Erythroblast (primary cell): ENCODE results near the gene FIBIN.

Source experiments
- GATA1 ChIP-seq: IDR thresholded peaks from 2 replicates; pipeline ENCODE4 v1.6.1; 2011; ENCODE audit warnings: low read depth, mild to moderate bottlenecking, control low read depth, low read length, moderate library complexity
- POLR2A ChIP-seq: IDR thresholded peaks from 2 replicates; pipeline ENCODE4 v1.6.1; 2011; ENCODE audit warnings: mild to moderate bottlenecking, low read length

DNA sequence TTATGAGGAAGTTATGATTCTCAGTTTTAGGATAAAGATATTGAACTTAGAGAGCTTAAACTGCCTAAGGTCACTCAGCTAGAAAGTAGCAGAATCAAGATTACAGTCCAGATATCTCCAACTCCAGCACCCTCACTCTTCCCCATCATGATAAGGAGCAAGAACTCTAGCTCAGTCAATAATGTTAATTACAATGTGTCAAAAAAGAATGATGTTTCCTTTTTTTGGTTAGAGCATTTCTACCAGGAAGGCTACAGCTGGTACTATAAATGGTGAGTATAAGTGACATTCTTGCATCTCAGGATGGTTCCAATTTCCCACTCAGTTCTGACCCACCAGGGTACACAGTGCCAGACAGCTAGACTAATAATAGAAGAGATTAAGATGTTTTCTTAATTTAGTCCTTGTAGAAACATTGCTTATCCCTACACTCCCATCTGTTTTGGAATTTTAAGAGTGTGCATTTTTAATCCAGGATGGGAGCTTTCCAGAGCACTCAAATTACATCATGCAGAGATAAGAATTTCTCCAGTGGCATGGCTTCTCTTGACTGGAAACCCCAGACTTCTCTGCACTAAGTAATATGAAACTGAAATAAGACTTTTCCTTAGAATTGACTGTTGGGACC is 25.1 kb downstream of the FIBIN start:
- no peak for TF ChIP-seq POLR2A
- no peak for TF ChIP-seq GATA1
